A673 (cell line): Measurements from ENCODE around the gene KIF1A. TPM values are rescaled to one million over a fixed set of nuclear protein-coding genes. Genes with fewer than 3 reads are reported as not detected.

ENCODE experiments used
- BruUV-seq: library from RNA; stranded (reverse); fragments of 400-500 nt; replicated peaks from 2 replicates; lab custom pipeline; 2021; lab: Mats Ljungman, UMichigan
- CTCF ChIA-PET: fragments of 300-600 bp; sonication (Branson Sonifier 250); formaldehyde crosslinking; loops from one replicate; lab custom pipeline; 2022; ENCODE audit warnings: antibody characterized with exemption; lab: Charles Lee
- POLR2A ChIA-PET: fragments of 300-600 bp; sonication (Branson Sonifier 250); formaldehyde crosslinking; loops from one replicate; lab custom pipeline; 2022; ENCODE audit warnings: antibody characterized with exemption; ENCODE audit not compliant: low non-redundant PET; lab: Charles Lee
- DNase-seq: peaks from one replicate; pipeline ENCODE4 v3.0.0-alpha.2; 2015; ENCODE audit warnings: low spot score
- H3K27ac ChIP-seq: fragments of 200-600 bp; sonication (generic); 2 replicates; pipeline ENCODE4 v1.5.1; 2016; ENCODE audit warnings: mixed run types, low read depth, mild to moderate bottlenecking, mixed read lengths, antibody characterized with exemption, low read length; ENCODE audit not compliant: poor library complexity, severe bottlenecking
- H3K27me3 ChIP-seq: fragments of 200-600 bp; sonication (generic); replicated peaks from 2 replicates; pipeline ENCODE4 v1.6.1; 2017; ENCODE audit warnings: mixed run types, low read depth, mild to moderate bottlenecking, mixed read lengths, antibody characterized with exemption, low read length; ENCODE audit not compliant: insufficient read depth, poor library complexity
- H3K36me3 ChIP-seq: fragments of 200-600 bp; sonication (generic); 2 replicates; pipeline ENCODE4 v1.6.1; 2016; ENCODE audit warnings: mixed run types, mild to moderate bottlenecking, mixed read lengths, antibody characterized with exemption, low read length; ENCODE audit not compliant: insufficient read depth, poor library complexity, severe bottlenecking
- H3K4me1 ChIP-seq: fragments of 200-600 bp; sonication (generic); 2 replicates; pipeline ENCODE4 v1.6.1; 2017; ENCODE audit warnings: mixed run types, mild to moderate bottlenecking, mixed read lengths, antibody characterized with exemption, low read length; ENCODE audit not compliant: insufficient read depth, poor library complexity, severe bottlenecking
- H3K4me3 ChIP-seq: fragments of 200-600 bp; sonication (generic); 2 replicates; pipeline ENCODE4 v1.5.1; 2016; ENCODE audit warnings: low read depth, mixed run types, mild to moderate bottlenecking, mixed read lengths, low read length; ENCODE audit not compliant: poor library complexity, severe bottlenecking
- H3K9me3 ChIP-seq: fragments of 200-600 bp; sonication (generic); 2 replicates; pipeline ENCODE4 v1.6.1; 2016; ENCODE audit warnings: mixed run types, low read depth, mild to moderate bottlenecking, mixed read lengths, antibody characterized with exemption, low read length; ENCODE audit not compliant: poor library complexity, severe bottlenecking
- CTCF ChIP-seq: fragments of 300-800, 200-600 bp; sonication (generic); conservative IDR thresholded peaks from 2 replicates; pipeline ENCODE4 v1.5.1; 2017; ENCODE audit warnings: low read depth, mild to moderate bottlenecking, antibody characterized with exemption, low read length, moderate library complexity, mixed read lengths
- EZH2 ChIP-seq: fragments of 200-600 bp; sonication (generic); IDR thresholded peaks from 2 replicates; pipeline ENCODE4 v1.6.1; 2017; ENCODE audit warnings: borderline replicate concordance, low read depth, mild to moderate bottlenecking, mixed read lengths, antibody characterized with exemption, low read length; ENCODE audit not compliant: poor library complexity, severe bottlenecking
- intact Hi-C: fragments of 100-400 bp; cut with micrococcal nuclease; formaldehyde crosslinking; loops from one replicate; pipeline ENCODE4 v1.10.0; 2022; ENCODE audit not compliant: unreplicated experiment
- total RNA-seq: library from RNA; stranded (reverse); gene quantifications from 2 replicates; pipeline ENCODE4 v1.2.3, GENCODE V29; 2021

Gene KIF1A
- total RNA-seq, 1 experiment from 2014 or later = 330 TPM

GRCh38 chr2:240749516-240749915 lies 70.5 kb downstream of the KIF1A start:
- H3K4me3 ChIP-seq = no peak overlapping the region

GRCh38 chr2:240747256-240747655 lies 72.8 kb downstream of the KIF1A start:
- Histone ChIP-seq H3K27me3 (no peaks in the 10 kb centered on the region), H3K4me1 (no peaks in the 10 kb centered on the region), H3K36me3 (peaks cover 61% of the 10 kb centered on the region), H3K27ac (no peak overlapping the region), H3K4me3 (no peak overlapping the region), H3K9me3 (no peaks in the 10 kb centered on the region)
- TF ChIP-seq CTCF (no peak), EZH2 (no peak)
- intact Hi-C loops = no loop called here
- POLR2A ChIA-PET = no interaction called here
- no TSS peak for BruUV-seq
- DNase-seq = no peak
- CTCF ChIA-PET = no interaction called here

More at GRCh38 chr2:240749516-240749915, 70.5 kb downstream of the KIF1A start:
- Histone ChIP-seq H3K4me1 (no peaks in the 10 kb centered on the region), H3K27ac (no peak overlapping the region), H3K9me3 (no peaks in the 10 kb centered on the region), H3K27me3 (no peaks in the 10 kb centered on the region), H3K36me3 (peaks cover 52% of the 10 kb centered on the region)
- ChIA-PET POLR2A (no interaction called here), CTCF (no interaction called here)
- intact Hi-C loops = no loop called here
- TF ChIP-seq EZH2 (no peak), CTCF (no peak)
- DNase-seq = no peak
- no TSS peak for BruUV-seq

- POLR2A ChIA-PET = no interaction called here
- H3K27ac ChIP-seq = no peak overlapping the region
- no peak for DNase-seq
- no peak for TF ChIP-seq CTCF
- no peak for TF ChIP-seq EZH2
- H3K9me3 ChIP-seq = no peaks in the 10 kb centered on the region
- no peaks in the 10 kb centered on the region for H3K27me3 ChIP-seq
- no TSS peak for BruUV-seq
- CTCF ChIA-PET = no interaction called here
- intact Hi-C loops = no loop called here
- peaks cover 66% of the 10 kb centered on the region for H3K36me3 ChIP-seq
- no peak overlapping the region for H3K4me3 ChIP-seq
- H3K4me1 ChIP-seq = no peaks in the 10 kb centered on the region
Observed at GRCh38 chr2:240746671-240747070, 73.3 kb downstream of the KIF1A start.
